Measurements from ENCODE around the gene MED13L.

MED13L gene

DNA sequence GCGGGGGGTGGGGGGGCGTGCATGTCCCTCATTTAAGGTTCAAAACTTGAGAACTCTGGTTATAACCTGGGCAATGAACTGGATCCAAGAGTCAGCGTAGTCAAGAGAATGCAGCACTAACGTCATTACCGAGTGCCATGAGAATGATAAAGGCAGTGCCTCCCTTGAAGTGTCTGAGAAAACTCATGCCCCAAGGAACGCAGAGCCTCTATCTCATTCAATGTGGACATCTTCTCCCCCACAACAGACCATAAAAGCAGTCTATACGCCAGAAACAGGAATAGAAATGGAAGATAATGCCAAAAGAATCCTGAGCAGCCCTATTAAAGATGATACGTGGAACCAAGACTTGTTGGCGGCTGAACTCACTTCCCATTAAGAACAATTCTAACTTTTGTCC, 208.6 kb downstream of the MED13L start:
- no peaks in the 10 kb centered on the region for H3K4me1 ChIP-seq (ENCODE audit: insufficient read depth, poor library complexity, severe bottlenecking)
- no peak overlapping the region for H3K27ac ChIP-seq (ENCODE audit: poor library complexity, severe bottlenecking)
- no peaks in the 10 kb centered on the region for H3K9me3 ChIP-seq (ENCODE audit: severe bottlenecking)
- no peak for DNase-seq (ENCODE audit: low spot score)
- no peak for ATAC-seq (ENCODE audit: low read depth)
- H3K36me3 ChIP-seq (ENCODE audit: low read depth) = no peaks in the 10 kb centered on the region
- no peak for TF ChIP-seq CTCF (IDR thresholded peaks at IDR 0.05; ENCODE audit: poor library complexity, severe bottlenecking)
- H3K27me3 ChIP-seq (ENCODE audit: insufficient read depth, poor library complexity, severe bottlenecking) = no peaks in the 10 kb centered on the region
- H3K4me3 ChIP-seq (ENCODE audit: severe bottlenecking) = no peak overlapping the region

GRCh38 chr12:116068371-116068770, 209.1 kb downstream of the MED13L start:
- H3K27me3 ChIP-seq (ENCODE audit: insufficient read depth, poor library complexity, severe bottlenecking) = no peaks in the 10 kb centered on the region
- no peak overlapping the region for H3K4me3 ChIP-seq (ENCODE audit: severe bottlenecking)
- no peak overlapping the region for H3K27ac ChIP-seq (ENCODE audit: poor library complexity, severe bottlenecking)
- H3K9me3 ChIP-seq (ENCODE audit: severe bottlenecking) = no peaks in the 10 kb centered on the region
- no peak for TF ChIP-seq CTCF (IDR thresholded peaks at IDR 0.05; ENCODE audit: poor library complexity, severe bottlenecking)
- H3K4me1 ChIP-seq (ENCODE audit: insufficient read depth, poor library complexity, severe bottlenecking) = no peaks in the 10 kb centered on the region
- no peaks in the 10 kb centered on the region for H3K36me3 ChIP-seq (ENCODE audit: low read depth)
- ATAC-seq (ENCODE audit: low read depth) (no peak), DNase-seq (ENCODE audit: low spot score) (no peak)

- Histone ChIP-seq H3K27ac (ENCODE audit: poor library complexity, severe bottlenecking) (no peak overlapping the region), H3K9me3 (ENCODE audit: severe bottlenecking) (no peaks in the 10 kb centered on the region), H3K4me3 (ENCODE audit: severe bottlenecking) (no peak overlapping the region), H3K36me3 (ENCODE audit: low read depth) (no peaks in the 10 kb centered on the region), H3K4me1 (ENCODE audit: insufficient read depth, poor library complexity, severe bottlenecking) (no peaks in the 10 kb centered on the region), H3K27me3 (ENCODE audit: insufficient read depth, poor library complexity, severe bottlenecking) (no peaks in the 10 kb centered on the region)
- ATAC-seq (ENCODE audit: low read depth) (no peak), DNase-seq (ENCODE audit: low spot score) (no peak)
- TF ChIP-seq CTCF (IDR thresholded peaks at IDR 0.05; ENCODE audit: poor library complexity, severe bottlenecking) = no peak
Measured at GRCh38 chr12:116067892-116068291, 209.6 kb downstream of the MED13L start.

GRCh38 chr12:116066381-116067230, 210.9 kb downstream of the MED13L start:
- H3K4me3 ChIP-seq (ENCODE audit: severe bottlenecking) = no peak overlapping the region
- no peaks in the 10 kb centered on the region for H3K9me3 ChIP-seq (ENCODE audit: severe bottlenecking)
- H3K4me1 ChIP-seq (ENCODE audit: insufficient read depth, poor library complexity, severe bottlenecking) = no peaks in the 10 kb centered on the region
- no peak for DNase-seq (ENCODE audit: low spot score)
- H3K36me3 ChIP-seq (ENCODE audit: low read depth) = no peaks in the 10 kb centered on the region
- ATAC-seq (ENCODE audit: low read depth) = 0 out of 3 replicates have a peak, but pooled peaks have one; percentile 38
- H3K27ac ChIP-seq (ENCODE audit: poor library complexity, severe bottlenecking) = no peak overlapping the region
- TF ChIP-seq CTCF (IDR thresholded peaks at IDR 0.05; ENCODE audit: poor library complexity, severe bottlenecking) = peak; percentile 92
- H3K27me3 ChIP-seq (ENCODE audit: insufficient read depth, poor library complexity, severe bottlenecking) = no peaks in the 10 kb centered on the region

DNA sequence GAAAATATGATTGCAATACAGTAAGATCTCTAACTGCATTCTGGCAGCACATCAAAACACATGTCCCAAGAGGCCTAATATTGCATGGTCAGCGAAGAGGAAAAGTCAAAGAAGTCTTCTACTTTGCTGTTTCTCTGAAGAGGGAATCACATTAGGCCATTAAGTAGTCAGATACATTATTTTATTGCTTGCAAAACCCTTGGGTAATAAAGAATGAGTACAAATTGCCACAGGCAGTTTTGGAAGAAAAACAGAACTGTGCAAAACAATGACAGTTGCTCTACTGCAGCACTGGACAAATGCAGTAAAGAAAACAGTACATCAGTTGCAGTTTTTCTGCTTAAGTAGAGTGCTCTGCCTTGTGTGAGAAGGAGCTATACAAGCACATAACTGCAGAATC, 211.9 kb downstream of the MED13L start:
- H3K4me3 ChIP-seq (ENCODE audit: severe bottlenecking) = no peak overlapping the region
- ATAC-seq (ENCODE audit: low read depth) (no peak), DNase-seq (ENCODE audit: low spot score) (no peak)
- no peak for TF ChIP-seq CTCF (IDR thresholded peaks at IDR 0.05; ENCODE audit: poor library complexity, severe bottlenecking)
- H3K36me3 ChIP-seq (ENCODE audit: low read depth) = no peaks in the 10 kb centered on the region
- no peaks in the 10 kb centered on the region for H3K27me3 ChIP-seq (ENCODE audit: insufficient read depth, poor library complexity, severe bottlenecking)
- H3K4me1 ChIP-seq (ENCODE audit: insufficient read depth, poor library complexity, severe bottlenecking) = no peaks in the 10 kb centered on the region
- H3K27ac ChIP-seq (ENCODE audit: poor library complexity, severe bottlenecking) = no peak overlapping the region
- no peaks in the 10 kb centered on the region for H3K9me3 ChIP-seq (ENCODE audit: severe bottlenecking)
